ENCODE data around the gene TRIM65.

- no peak for TF ChIP-seq POLR2A (IDR thresholded peaks at IDR 0.05)
- TF ChIP-seq, protein P1, sequence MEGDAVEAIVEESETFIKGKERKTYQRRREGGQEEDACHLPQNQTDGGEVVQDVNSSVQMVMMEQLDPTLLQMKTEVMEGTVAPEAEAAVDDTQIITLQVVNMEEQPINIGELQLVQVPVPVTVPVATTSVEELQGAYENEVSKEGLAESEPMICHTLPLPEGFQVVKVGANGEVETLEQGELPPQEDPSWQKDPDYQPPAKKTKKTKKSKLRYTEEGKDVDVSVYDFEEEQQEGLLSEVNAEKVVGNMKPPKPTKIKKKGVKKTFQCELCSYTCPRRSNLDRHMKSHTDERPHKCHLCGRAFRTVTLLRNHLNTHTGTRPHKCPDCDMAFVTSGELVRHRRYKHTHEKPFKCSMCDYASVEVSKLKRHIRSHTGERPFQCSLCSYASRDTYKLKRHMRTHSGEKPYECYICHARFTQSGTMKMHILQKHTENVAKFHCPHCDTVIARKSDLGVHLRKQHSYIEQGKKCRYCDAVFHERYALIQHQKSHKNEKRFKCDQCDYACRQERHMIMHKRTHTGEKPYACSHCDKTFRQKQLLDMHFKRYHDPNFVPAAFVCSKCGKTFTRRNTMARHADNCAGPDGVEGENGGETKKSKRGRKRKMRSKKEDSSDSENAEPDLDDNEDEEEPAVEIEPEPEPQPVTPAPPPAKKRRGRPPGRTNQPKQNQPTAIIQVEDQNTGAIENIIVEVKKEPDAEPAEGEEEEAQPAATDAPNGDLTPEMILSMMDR (IDR thresholded peaks at IDR 0.05) = no peak
Observed at GRCh38 chr17:75861927-75862317, 34.8 kb downstream of the TRIM65 start.
